Right lobe of liver (tissue), 6 donors: ENCODE data around the gene SAMD4A. TPM values are rescaled to one million over a fixed set of nuclear protein-coding genes. Genes with fewer than 3 reads are reported as not detected.
"Not testable (repeated sequence)": the region's sequence is repeated elsewhere in the genome, so short reads cannot be mapped to it uniquely, and the experiment has no call there.

Experiments used
- ATAC-seq, 4 donors: fragments of 200-7000 bp; cut with Tn5 transposase; one replicate each; pipeline ENCODE4 v1.9.1; 2020; ENCODE audit warnings: mild to moderate bottlenecking in 4 of 4, moderate library complexity in 4 of 4
- DNase-seq, 3 donors: peaks; one replicate each; pipeline ENCODE4 v3.0.0-alpha.2; 2020
- H3K27ac ChIP-seq, 3 donors: fragments of 200-600 bp; one replicate each; pipeline ENCODE4 v1.8.0; 2022
- H3K27me3 ChIP-seq, 2 donors: fragments of 200-600 bp; one replicate each; pipeline ENCODE4 v1.8.0; 2022
- H3K36me3 ChIP-seq, 4 donors: fragments of 200-600 bp; sonication (generic) in 1 of 4; one replicate each; pipeline versions ENCODE4 v1.5.1 to v1.8.0; 2017 to 2022; ENCODE audit warnings: control low read depth in 1 of 4
- H3K4me1 ChIP-seq, 4 donors: fragments of 200-600 bp; sonication (generic) in 1 of 4; one replicate each; pipeline versions ENCODE4 v1.5.1 to v1.8.0; 2017 to 2022; ENCODE audit warnings: control low read depth in 1 of 4
- H3K4me3 ChIP-seq, 3 donors: fragments of 200-600 bp; one replicate each; pipeline ENCODE4 v1.8.0; 2022
- H3K9me3 ChIP-seq, 4 donors: fragments of 200-600 bp; sonication (generic) in 1 of 4; one replicate each; pipeline versions ENCODE4 v1.5.1 to v1.8.0; 2017 to 2022; ENCODE audit warnings: control low read depth in 1 of 4
- CTCF ChIP-seq, 4 donors: fragments of 200-600 bp in 3 of 4; fragments of 450-650 bp in 1 of 4; IDR thresholded peaks; one replicate each; pipeline versions ENCODE4 v1.5.1 to v1.8.0; 2016 to 2022; ENCODE audit warnings: antibody characterized with exemption in 4 of 4, mild to moderate bottlenecking in 2 of 4
- POLR2A ChIP-seq: fragments of 450-650 bp; IDR thresholded peaks from one replicate; pipeline ENCODE4 v1.6.1; 2017; ENCODE audit warnings: antibody characterized with exemption, mild to moderate bottlenecking
- WGBS: methylation state at CpG from one replicate; pipeline ENCODE4 v1.1.6; 2018; ENCODE audit warnings: low coverage, low lambda C conversion rate; ENCODE audit not compliant: insufficient coverage; ENCODE audit errors: missing lambda C conversion rate; 5-methylcytosine and 5-hydroxymethylcytosine counted together
- intact Hi-C, 2 donors: fragments of 100-400 bp; cut with DNase I; formaldehyde crosslinking; loops; one replicate each; pipeline versions ENCODE4 v1.11.2 to v1.14.1; 2022
- total RNA-seq, 6 experiments: library from RNA; depleted of rRNA in 2 of 6; stranded (reverse); fragments of >200 nt in 2 of 6; fragmentation: NEBNext Ultra II Directional in 3 of 6; extraction: Animal tissue kit (Norgen Biotek cat#: 25700) in 3 of 6; gene quantifications; one replicate each; pipeline versions ENCODE4 v1.1.0 to v1.2.4, GENCODE V29; 2016 to 2023
- donor health status: DM: no; HTN: yes; CAD: no.
- donor health status: DM: no; HTN: no; CAD: no.
- donor health status: DM: no; HTN: no; CAD: no.
- donor health status: DM: no; HTN: yes; CAD: no.
- donor health status: DM: no; HTN: yes; CAD: no.

The SAMD4A gene
- total RNA-seq, 6 experiments from 2014 or later = 16.7 to 31.9 (median 21.1) TPM

GRCh38 chr14:54797986-54798385, 231.1 kb downstream of the SAMD4A start:
- DNase-seq (peak in 1 of 3 donors; percentile 19), ATAC-seq (peak in 1 of 4 donors; percentile 7)
- intact Hi-C loops = no loop called here
- 81% methylated on average over 1 of the region's 4 CpGs for WGBS
- Histone ChIP-seq H3K27me3 (no peaks in the 10 kb centered on the region), H3K36me3 (peaks cover 0 to under 1% (median 0%) of the 10 kb centered on the region in 4 donors), H3K9me3 (no peaks in the 10 kb centered on the region), H3K4me1 (no peaks in the 10 kb centered on the region), H3K27ac (no peak overlapping the region), H3K4me3 (no peak overlapping the region)
- TF ChIP-seq CTCF (IDR thresholded peaks at IDR 0.05) = no peak
- no peak for TF ChIP-seq POLR2A

- intact Hi-C loops = no loop called here
- no peaks in the 10 kb centered on the region for H3K9me3 ChIP-seq
- no peaks in the 10 kb centered on the region for H3K4me1 ChIP-seq
- no peak for ATAC-seq
- DNase-seq = peak in 1 of 3 donors; percentile 4
- no peak overlapping the region for H3K4me3 ChIP-seq
- H3K27me3 ChIP-seq = no peaks in the 10 kb centered on the region
- WGBS = 81% methylated on average over 9 of the region's 9 CpGs
- no peak overlapping the region for H3K27ac ChIP-seq
- TF ChIP-seq POLR2A = no peak
- TF ChIP-seq CTCF (IDR thresholded peaks at IDR 0.05) = no peak
- H3K36me3 ChIP-seq = no peaks in the 10 kb centered on the region
These were observed 231.7 kb downstream of the SAMD4A start for GRCh38 chr14:54798465-54799124.

- H3K36me3 ChIP-seq, DNase-seq, H3K27me3 ChIP-seq, H3K27ac ChIP-seq, intact Hi-C loops, ATAC-seq, H3K9me3 ChIP-seq, H3K4me3 ChIP-seq, H3K4me1 ChIP-seq: not testable (repeated sequence)
- WGBS = 69% methylated on average over 2 of the region's 2 CpGs
These were observed 234.6 kb downstream of the SAMD4A start for GRCh38 chr14:54801482-54801881.

- DNase-seq (no peak), ATAC-seq (no peak)
- intact Hi-C loops = no loop called here
- Histone ChIP-seq H3K4me3 (no peak overlapping the region), H3K27me3 (no peaks in the 10 kb centered on the region), H3K36me3 (no peaks in the 10 kb centered on the region), H3K27ac (no peak overlapping the region), H3K4me1 (no peaks in the 10 kb centered on the region), H3K9me3 (no peaks in the 10 kb centered on the region)
- 100% methylated on average over 3 of the region's 7 CpGs for WGBS
- TF ChIP-seq POLR2A (no peak), CTCF (IDR thresholded peaks at IDR 0.05) (no peak)
These were observed 236.5 kb downstream of the SAMD4A start for GRCh38 chr14:54803396-54803795.

GRCh38 chr14:54803926-54804537, 237.1 kb downstream of the SAMD4A start:
- 86% methylated on average over 10 of the region's 13 CpGs for WGBS
- Histone ChIP-seq H3K9me3 (no peaks in the 10 kb centered on the region), H3K27ac (no peak overlapping the region), H3K4me3 (no peak overlapping the region), H3K36me3 (no peaks in the 10 kb centered on the region), H3K27me3 (no peaks in the 10 kb centered on the region), H3K4me1 (no peaks in the 10 kb centered on the region)
- intact Hi-C loops = no loop called here
- TF ChIP-seq CTCF (IDR thresholded peaks at IDR 0.05) (no peak), POLR2A (no peak)
- ATAC-seq = no peak
- DNase-seq = peak in 1 of 3 donors; percentile 22
